GM23248 (cell line): ENCODE measurements around the gene TMEM181.

Experiments used
- EZH2 ChIP-seq: fragments of 200-600 bp; sonication (generic); IDR thresholded peaks from 2 replicates; pipeline ENCODE4 v1.6.1; 2018; ENCODE audit warnings: antibody characterized with exemption, mild to moderate bottlenecking; ENCODE audit not compliant: insufficient read depth, poor library complexity, severe bottlenecking
- EZH2phosphoT487 ChIP-seq: fragments of 200-600 bp; sonication (generic); IDR thresholded peaks from 2 replicates; pipeline ENCODE4 v1.6.1; 2018; ENCODE audit warnings: antibody characterized with exemption, moderate library complexity, mild to moderate bottlenecking, low read depth; ENCODE audit not compliant: insufficient read depth

DNA sequence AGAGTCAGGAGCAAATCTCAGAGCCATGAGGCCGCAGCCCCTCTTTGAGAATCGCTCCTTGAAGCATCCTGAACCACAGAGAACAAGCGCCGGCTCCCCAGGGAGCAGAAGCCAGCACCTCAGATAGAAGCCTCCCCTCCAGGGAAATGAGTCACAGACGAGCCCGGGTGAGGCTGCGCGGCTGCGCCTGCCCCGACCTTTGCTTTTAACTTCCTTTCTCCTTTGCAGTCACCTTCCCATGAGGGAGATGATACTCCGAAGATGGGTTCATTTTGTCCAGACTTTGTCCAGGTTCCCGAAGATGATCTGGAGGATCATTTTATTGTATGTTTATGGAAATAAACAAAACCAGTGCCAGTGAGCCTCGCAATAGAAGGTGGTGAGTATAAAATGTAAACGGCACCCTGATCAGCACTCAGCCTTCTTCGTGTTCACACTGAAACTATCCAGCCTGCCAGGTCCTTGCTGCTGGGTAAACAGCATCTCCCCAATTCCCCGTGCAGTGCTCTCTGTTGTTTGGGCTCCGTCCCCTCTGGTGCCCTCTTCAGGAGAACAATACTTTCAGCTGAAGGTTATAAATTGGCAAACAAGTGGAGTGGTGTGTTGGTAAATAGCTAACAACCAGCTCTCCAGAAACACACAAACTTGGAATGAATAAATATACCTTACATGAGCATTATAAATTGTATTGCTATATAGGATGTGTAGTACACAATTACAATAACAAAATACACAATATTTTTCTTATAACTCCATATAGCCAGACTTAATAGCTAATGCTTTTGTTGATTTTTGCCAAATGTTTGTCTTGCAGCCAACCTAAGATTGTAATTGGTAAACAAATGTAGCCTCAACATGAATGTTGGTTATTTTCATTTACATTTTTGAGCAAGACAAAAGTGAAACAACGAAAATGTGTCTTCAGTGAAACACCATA, 41.4 kb upstream of the TMEM181 start:
- TF ChIP-seq EZH2 (no peak), EZH2phosphoT487 (no peak)
